Ecto neural progenitor cell (in vitro differentiated cells): ENCODE results near the gene S1PR4.
"Not testable (repeated sequence)": the region's sequence is repeated elsewhere in the genome, so short reads cannot be mapped to it uniquely, and the experiment has no call there.

Experiments used
- DNase-seq: peaks from one replicate; pipeline ENCODE4 v3.0.0-alpha.2; 2018; ENCODE audit warnings: low spot score

Gene S1PR4

GRCh38 chr19:3196064-3196932 is 17.7 kb downstream of the S1PR4 start:
- DNase-seq, result no peak

GRCh38 chr19:3196933-3197205 is 18.3 kb downstream of the S1PR4 start:
- DNase-seq, result no peak

GRCh38 chr19:3198901-3199700 is 20.5 kb downstream of the S1PR4 start:
- DNase-seq, result no peak

GRCh38 chr19:3201072-3201700 is 22.6 kb downstream of the S1PR4 start:
- no peak for DNase-seq

- DNase-seq, result no peak
These were observed 23.3 kb downstream of the S1PR4 start for GRCh38 chr19:3201911-3202310.

DNA sequence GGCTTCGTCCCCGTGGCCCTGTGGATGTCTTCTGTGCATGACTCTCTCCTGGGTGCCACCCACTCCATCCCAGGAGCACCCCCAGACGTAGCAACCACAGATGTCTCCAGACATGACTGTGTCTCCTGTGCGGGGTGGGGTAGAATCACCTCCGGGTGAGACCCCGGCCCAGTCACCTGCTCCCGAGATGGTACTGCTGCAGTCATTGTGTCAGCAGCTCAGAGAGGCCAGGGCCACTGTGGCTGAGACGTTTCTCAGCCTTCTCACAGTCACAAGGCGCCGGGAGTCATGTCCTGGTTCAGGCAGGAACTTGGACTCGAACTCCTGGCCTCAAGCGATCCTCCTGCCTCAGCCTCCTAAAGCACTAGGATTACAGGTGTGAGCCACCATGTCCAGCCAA is 23.8 kb downstream of the S1PR4 start:
- DNase-seq, result no peak

DNA sequence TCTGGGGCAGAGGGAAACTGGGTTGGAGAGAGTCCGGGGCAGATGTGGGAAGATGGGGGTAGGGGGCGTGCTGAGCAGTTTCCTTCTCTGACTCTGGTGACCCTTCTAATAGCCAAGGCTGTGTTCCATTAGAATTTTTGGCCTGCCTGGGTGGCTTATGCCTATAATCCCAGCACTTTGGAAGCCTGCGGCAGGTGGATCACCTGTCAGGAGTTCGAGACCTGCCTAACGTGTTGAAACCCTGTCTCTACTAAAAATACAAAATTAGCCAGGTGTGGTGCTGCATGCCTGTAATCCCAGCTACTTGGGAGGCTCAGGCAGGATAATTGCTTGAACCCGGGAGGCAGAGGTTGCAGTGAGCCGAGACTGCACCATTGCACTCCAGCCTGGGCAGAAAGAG is 24.3 kb downstream of the S1PR4 start:
- not testable (repeated sequence) for DNase-seq

DNA sequence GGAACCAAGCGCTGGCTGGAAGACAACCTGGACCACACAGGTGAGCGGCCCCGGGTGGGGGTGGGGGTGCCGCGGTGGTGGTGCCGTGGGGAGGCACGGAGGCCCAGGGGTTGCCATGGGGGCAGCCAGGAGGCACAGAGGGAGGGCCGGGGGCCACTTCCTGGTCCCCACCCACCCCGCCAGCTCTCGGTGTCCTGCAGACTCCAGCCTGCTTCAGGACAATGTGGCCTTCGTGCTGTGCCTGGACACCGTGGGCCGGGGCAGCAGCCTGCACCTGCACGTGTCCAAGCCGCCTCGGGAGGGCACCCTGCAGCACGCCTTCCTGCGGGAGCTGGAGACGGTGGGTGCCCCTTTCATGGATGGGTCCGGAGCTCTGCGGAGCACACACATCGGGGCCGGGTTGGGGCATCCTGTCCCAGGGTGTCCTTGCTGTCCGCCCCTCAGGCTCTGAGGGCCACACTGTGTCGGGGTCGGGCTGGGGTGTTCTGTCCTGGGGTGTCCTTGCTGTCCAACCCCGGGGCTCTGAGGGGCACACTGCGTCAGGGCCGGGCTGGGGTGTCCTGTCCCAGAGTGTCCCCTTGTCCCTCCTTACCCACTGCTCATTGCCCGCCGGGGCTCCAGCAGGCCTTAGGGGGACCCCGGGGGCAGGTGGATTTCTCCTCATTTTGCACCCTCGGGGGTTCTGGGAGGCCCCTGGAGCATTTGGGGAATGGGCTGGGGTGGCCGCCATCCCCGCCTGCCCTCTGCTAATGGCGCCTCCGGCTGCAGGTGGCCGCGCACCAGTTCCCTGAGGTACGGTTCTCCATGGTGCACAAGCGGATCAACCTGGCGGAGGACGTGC is 25.5 kb downstream of the S1PR4 start:
- no peak for DNase-seq

DNA sequence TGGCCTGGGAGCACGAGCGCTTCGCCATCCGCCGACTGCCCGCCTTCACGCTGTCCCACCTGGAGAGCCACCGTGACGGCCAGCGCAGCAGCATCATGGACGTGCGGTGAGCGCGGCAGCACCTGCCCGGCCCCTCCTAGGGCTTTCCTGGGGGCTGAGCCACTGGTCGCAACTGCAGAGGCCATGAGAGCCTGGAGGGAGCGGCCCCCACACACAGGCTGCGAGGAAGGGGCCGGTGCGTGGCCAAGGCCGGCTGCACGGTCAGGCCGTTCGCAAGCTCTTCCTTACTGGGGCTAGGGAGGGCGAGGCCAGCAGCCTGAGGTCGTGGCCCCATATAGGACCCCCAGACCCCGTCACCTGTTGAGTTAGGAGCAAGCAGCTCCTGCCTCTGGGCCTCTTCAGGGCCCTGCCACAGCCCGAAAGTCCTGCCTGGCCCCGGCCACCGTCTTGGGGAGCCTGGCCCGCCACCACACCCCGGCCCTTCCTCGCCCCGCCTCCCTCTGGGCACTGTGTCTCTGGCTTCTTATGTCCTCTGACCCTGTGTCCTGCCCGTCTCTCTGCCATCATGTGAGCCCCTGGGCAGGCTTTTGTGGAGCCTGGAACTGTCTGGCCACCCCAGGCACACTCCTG is 26.2 kb downstream of the S1PR4 start:
- no peak for DNase-seq

GRCh38 chr19:3206216-3206953 is 27.8 kb downstream of the S1PR4 start:
- no peak for DNase-seq

DNA sequence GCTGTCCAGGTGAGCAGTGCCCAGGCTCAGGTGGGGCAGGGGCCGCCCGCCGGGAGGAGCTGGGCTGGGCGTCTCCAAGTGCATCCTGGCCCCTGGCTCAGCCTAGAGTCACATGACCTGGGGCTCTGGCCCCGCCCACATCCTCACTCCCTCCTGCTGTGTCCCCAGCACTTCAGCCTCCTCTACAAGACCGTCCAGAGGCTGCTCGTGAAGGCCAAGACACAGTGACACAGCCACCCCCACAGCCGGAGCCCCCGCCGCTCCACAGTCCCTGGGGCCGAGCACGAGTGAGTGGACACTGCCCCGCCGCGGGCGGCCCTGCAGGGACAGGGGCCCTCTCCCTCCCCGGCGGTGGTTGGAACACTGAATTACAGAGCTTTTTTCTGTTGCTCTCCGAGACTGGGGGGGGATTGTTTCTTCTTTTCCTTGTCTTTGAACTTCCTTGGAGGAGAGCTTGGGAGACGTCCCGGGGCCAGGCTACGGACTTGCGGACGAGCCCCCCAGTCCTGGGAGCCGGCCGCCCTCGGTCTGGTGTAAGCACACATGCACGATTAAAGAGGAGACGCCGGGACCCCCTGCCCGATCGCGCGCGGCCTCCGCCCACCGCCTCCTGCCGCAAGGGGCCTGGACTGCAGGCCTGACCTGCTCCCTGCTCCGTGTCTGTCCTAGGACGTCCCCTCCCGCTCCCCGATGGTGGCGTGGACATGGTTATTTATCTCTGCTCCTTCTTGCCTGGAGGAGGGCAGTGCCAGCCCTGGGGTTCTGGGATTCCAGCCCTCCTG is 29.1 kb downstream of the S1PR4 start:
- no peak for DNase-seq

- DNase-seq, result no peak
These were observed 30.0 kb downstream of the S1PR4 start for GRCh38 chr19:3208317-3209207.

- peak; percentile 66 for DNase-seq
These were observed 31.9 kb downstream of the S1PR4 start for GRCh38 chr19:3210347-3211017.

DNA sequence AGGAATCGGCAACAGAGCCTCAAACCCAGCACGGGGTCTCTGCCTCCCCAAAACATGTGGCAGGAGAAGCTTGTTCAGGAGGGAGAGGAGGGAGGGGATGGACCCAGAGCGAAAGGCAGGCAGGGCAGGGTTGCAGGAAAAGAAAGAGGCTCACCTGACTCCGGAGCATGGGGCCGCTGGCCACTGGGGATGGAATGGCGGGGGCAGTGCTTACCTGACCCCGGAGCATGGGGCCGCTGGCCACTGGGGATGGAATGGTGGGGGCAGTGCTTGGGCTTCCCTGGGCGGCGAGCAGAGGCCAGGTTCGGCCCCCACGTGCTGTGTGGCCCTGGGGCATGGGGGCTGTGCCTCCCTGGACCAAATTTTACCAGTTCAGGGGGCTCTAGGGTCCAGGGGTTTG is 32.6 kb downstream of the S1PR4 start:
- DNase-seq, result no peak

DNA sequence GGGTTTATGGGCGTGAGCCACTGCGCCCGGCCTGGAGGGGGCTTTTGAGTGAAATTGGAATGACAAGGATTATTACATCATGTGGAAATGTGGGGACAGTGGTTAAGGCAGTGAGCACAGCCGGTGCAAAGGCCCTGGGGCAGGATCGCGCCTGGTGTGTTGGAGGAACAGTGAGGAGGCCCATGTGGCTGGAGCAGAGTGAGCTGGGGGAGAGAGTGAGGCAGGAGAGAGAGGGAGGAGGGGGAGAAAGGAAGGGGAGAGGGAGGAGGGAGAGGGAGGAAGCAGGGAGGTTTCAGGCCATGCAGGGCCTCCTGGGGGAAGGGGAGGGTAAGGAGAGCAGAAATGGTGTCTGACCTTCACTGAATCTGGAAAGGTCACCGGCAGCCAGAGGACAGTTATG is 34.6 kb downstream of the S1PR4 start:
- no peak for DNase-seq

DNA sequence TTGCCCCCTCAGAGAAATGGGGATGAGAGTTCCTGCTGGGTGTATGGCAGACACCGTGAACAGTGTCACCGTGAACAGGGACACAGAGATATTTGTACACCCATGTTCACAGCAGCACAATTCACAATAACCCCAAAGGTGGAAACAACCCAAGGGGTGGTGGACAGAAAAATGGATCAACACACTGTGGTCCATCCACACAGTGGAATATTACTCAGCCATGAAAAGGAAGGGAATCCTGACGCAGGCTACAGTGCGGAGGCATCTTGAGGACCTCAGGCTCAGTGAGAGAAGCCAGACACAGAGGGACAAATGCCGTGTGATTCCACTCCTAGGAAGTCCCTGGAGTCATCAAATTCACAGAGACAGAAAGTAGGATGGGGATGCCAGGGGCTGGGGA is 38.3 kb downstream of the S1PR4 start:
- no peak for DNase-seq

DNA sequence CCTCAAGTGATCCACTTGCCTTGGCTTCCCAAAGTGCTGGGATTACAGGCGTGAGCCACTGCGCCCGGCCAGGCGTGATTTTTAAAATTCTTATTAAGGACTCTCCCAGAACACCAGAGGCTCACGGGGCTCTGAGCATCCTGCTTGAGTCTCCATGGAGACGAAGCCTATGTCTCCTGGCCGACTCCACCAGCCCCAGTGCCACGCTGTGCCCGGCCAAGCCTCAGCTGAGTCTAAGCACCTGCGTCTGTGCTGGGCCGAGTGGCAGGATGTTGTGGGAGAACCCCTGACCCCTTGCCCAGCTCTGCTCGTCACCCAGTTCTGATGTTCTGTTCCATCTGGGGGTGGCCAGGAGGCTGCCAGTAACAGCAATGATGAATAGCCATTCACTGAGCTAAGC is 42.0 kb downstream of the S1PR4 start:
- DNase-seq, result no peak

GRCh38 chr19:3221576-3221975 is 43.0 kb downstream of the S1PR4 start:
- DNase-seq, result not testable (repeated sequence)

DNA sequence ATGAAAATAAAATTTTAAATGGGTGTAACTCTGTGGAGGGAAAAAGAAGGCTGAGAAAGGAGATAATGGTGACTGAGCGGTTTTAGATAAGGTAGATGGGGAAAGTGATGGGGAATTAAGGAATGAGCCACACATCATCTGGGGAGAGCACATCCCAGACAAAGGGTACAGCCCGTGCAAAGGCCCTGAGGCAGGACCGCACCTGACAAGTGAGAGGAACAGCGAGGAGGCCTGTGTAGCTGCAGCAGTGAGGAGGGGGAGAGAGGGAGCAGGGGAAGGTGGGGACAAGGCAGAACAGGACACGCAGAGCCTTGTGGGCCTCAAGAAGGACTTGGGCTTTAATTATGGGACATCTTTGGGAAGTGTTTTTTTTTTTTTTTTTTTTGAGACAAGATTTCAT is 44.1 kb downstream of the S1PR4 start:
- no peak for DNase-seq
